Ishikawa (cell line): Measurements from ENCODE around the gene DDX49.

ENCODE experiments used
- CEBPB ChIP-seq: IDR thresholded peaks from 2 replicates; pipeline ENCODE4 v1.6.1; 2012
- CREB1 ChIP-seq: IDR thresholded peaks from 2 replicates; pipeline ENCODE4 v1.6.1; 2012; ENCODE audit warnings: low read depth
- EGR1 ChIP-seq: IDR thresholded peaks from 2 replicates; pipeline ENCODE4 v1.6.1; 2012
- EP300 ChIP-seq: IDR thresholded peaks from 2 replicates; pipeline ENCODE4 v1.6.1; 2012; ENCODE audit warnings: borderline replicate concordance
- FOXM1 ChIP-seq: IDR thresholded peaks from 2 replicates; pipeline ENCODE4 v1.6.1; 2012; ENCODE audit warnings: low read depth, borderline replicate concordance
- MAX ChIP-seq: IDR thresholded peaks from 2 replicates; pipeline ENCODE4 v1.6.1; 2012
- NFIC ChIP-seq: IDR thresholded peaks from 2 replicates; pipeline ENCODE4 v1.6.1; 2012
- RAD21 ChIP-seq: IDR thresholded peaks from 2 replicates; pipeline ENCODE4 v1.6.1; 2012; ENCODE audit warnings: low read depth
- REST ChIP-seq: IDR thresholded peaks from 2 replicates; pipeline ENCODE4 v1.6.1; 2012; ENCODE audit warnings: low read depth, mild to moderate bottlenecking
- TAF1 ChIP-seq: IDR thresholded peaks from 2 replicates; pipeline ENCODE4 v1.6.1; 2012; ENCODE audit warnings: low read depth, mild to moderate bottlenecking
- TCF12 ChIP-seq: IDR thresholded peaks from 2 replicates; pipeline ENCODE4 v1.6.1; 2012; ENCODE audit warnings: low read depth
- TEAD4 ChIP-seq: IDR thresholded peaks from 2 replicates; pipeline ENCODE4 v1.6.1; 2012
- USF1 ChIP-seq: IDR thresholded peaks from 2 replicates; pipeline ENCODE4 v1.6.1; 2012
- YY1 ChIP-seq: IDR thresholded peaks from 2 replicates; pipeline ENCODE4 v1.6.1; 2012; ENCODE audit warnings: low read depth
- ZBTB7A ChIP-seq: IDR thresholded peaks from 2 replicates; pipeline ENCODE4 v1.6.1; 2012; ENCODE audit warnings: low read depth

DDX49 gene

GRCh38 chr19:18943465-18943864 lies 23.9 kb downstream of the DDX49 start:
- TF ChIP-seq TEAD4 (no peak), EGR1 (no peak), MAX (no peak), TAF1 (no peak), FOXM1 (no peak), TCF12 (no peak), ZBTB7A (no peak), CREB1 (no peak), RAD21 (no peak), USF1 (no peak), CEBPB (no peak), NFIC (no peak)

- TF ChIP-seq TCF12 (no peak), MAX (no peak), EGR1 (no peak), EP300 (no peak), REST (no peak), TAF1 (no peak), USF1 (no peak), ZBTB7A (no peak), NFIC (no peak), TEAD4 (no peak), FOXM1 (no peak), CEBPB (no peak), YY1 (no peak), CREB1 (no peak), RAD21 (no peak)
These were observed 25.8 kb downstream of the DDX49 start for GRCh38 chr19:18945297-18945696.

GRCh38 chr19:18946335-18946734 lies 26.8 kb downstream of the DDX49 start:
- TF ChIP-seq MAX (no peak), YY1 (no peak)

GRCh38 chr19:18946918-18947317 lies 27.4 kb downstream of the DDX49 start:
- TF ChIP-seq NFIC (no peak), TCF12 (no peak), FOXM1 (no peak), CEBPB (no peak), RAD21 (no peak)

GRCh38 chr19:18948075-18948975 lies 28.8 kb downstream of the DDX49 start:
- TF ChIP-seq EP300 (no peak), CEBPB (no peak), FOXM1 (no peak), CREB1 (no peak), TCF12 (no peak), REST (no peak), MAX (no peak), NFIC (no peak), USF1 (no peak), EGR1 (no peak), YY1 (no peak), ZBTB7A (no peak), TEAD4 (no peak), TAF1 (no peak), RAD21 (no peak)
